BJ (cell line): ENCODE data around the gene EMP3. TPM values are rescaled to one million over a fixed set of nuclear protein-coding genes. Genes with fewer than 3 reads are reported as not detected.
"Not testable (repeated sequence)": the region's sequence is repeated elsewhere in the genome, so short reads cannot be mapped to it uniquely, and the experiment has no call there.

Experiments used
- CTCF ChIA-PET: fragments of 350-600 bp; formaldehyde crosslinking; extraction: SDS; loops from one replicate; lab custom pipeline; 2021; ENCODE audit warnings: antibody characterized with exemption, inconsistent platforms; lab: Yijun Ruan, JAX
- POLR2A ChIA-PET: fragments of 300-600 bp; sonication (Branson Sonifier 250); formaldehyde crosslinking; extraction: SDS; loops from one replicate; lab custom pipeline; 2021; ENCODE audit warnings: antibody characterized with exemption; lab: Charles Lee
- DNase-seq: peaks from one replicate; pipeline ENCODE4 v3.0.0-alpha.2; 2011; ENCODE audit warnings: low read depth
- H3K27me3 ChIP-seq: 2 replicates; pipeline ENCODE4 v1.6.0; 2011; ENCODE audit warnings: low read length; ENCODE audit not compliant: control insufficient read depth, insufficient read depth
- H3K36me3 ChIP-seq: 2 replicates; pipeline ENCODE4 v1.5.1; 2011; ENCODE audit warnings: low read length; ENCODE audit not compliant: control insufficient read depth, insufficient read depth
- H3K4me3 ChIP-seq: 2 replicates; pipeline ENCODE4 v1.5.1; 2011; ENCODE audit warnings: low read depth, mild to moderate bottlenecking, control low read depth, low read length
- CTCF ChIP-seq: IDR thresholded peaks from 2 replicates; pipeline ENCODE4 v1.5.1; 2011; ENCODE audit warnings: low read depth, mild to moderate bottlenecking, control low read depth, inconsistent platforms, low read length, moderate library complexity; ENCODE audit not compliant: insufficient read depth
- polyA plus RNA-seq: library from polyadenylated mRNA; depleted of rRNA; stranded (reverse); fragments of >200 nt; gene quantifications from 2 replicates; pipeline ENCODE4 v1.2.3, GENCODE V29; 2011

EMP3 gene
- polyA plus RNA-seq, 1 experiment, result 472 TPM

DNA sequence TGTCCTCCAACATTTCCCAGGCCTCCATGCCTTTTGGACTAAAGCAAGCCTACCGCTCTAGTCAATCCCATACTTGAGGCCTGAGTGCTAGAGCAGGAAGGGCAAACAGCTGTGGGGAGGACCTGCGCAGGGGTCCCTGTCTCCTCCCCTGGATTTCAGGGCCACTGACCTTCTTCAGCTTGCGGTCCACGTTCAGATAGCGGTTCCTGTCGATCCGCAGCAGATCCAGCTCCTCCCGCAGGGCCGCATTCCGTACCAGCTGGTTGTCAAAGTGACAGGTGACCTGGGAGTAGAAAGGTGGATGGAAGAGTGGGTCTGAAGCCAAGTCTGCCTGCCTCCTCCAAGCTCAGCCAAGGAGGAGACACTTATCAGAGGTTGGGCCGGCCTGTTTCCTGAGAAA is 14.0 kb upstream of the EMP3 start:
- no peak for DNase-seq
- no peak for TF ChIP-seq CTCF
- CTCF ChIA-PET, result interaction anchor here (0.9 to 1.3 kb wide), 2 partner anchors 12 to 45 kb away, joined by 3 read pairs; no protein-coding TSS in a partner anchor
- no peaks in the 10 kb centered on the region for H3K27me3 ChIP-seq
- POLR2A ChIA-PET, result no interaction called here
- H3K36me3 ChIP-seq, result no peaks in the 10 kb centered on the region
- H3K4me3 ChIP-seq, result no peak overlapping the region

DNA sequence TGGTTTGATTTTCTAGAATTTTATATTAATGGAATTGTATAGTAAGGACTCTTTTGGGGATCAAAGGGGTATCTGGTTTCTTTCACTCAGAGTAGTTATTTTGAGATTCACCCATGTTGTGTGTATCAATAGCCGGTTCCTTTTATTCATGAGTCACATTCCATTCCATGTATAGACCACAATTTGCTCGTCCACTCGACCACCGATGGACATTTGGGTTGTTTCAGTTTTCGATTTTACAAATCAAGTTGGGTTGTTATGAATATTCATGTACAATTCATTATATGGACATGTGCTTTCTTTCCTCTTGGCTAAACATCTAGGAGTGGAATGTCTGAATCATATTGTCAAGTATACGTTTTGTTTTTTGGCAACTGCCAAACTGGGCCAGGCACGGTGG is 9.6 kb upstream of the EMP3 start:
- TF ChIP-seq CTCF, result no peak
- Histone ChIP-seq H3K4me3 (no peak overlapping the region), H3K36me3 (no peaks in the 10 kb centered on the region), H3K27me3 (no peaks in the 10 kb centered on the region)
- POLR2A ChIA-PET, result no interaction called here
- CTCF ChIA-PET, result interaction anchor here (1.9 kb wide), 1 partner anchor 55 kb away, joined by 8 read pairs; no protein-coding TSS in a partner anchor
- no peak for DNase-seq

DNA sequence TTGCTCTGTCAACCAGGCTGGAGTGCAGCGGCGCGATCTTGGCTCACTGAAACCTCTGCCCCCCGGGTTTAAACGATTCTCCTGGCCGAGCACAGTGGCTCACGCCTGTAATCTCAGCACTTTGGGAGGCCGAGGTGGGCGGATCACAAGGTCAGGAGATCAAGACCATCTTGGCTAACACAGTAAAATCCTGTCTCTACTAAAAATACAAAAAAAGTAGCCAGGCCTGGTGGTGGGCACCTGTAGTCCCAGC is 7.7 kb upstream of the EMP3 start:
- H3K4me3 ChIP-seq, DNase-seq, H3K27me3 ChIP-seq, POLR2A ChIA-PET, H3K36me3 ChIP-seq: not testable (repeated sequence)
- CTCF ChIA-PET, result interaction anchor here (0.9 to 9.9 kb wide), 7 partner anchors 9 to 269 kb away, joined by 3 to 153 read pairs (median 4); no protein-coding TSS in a partner anchor

- Histone ChIP-seq H3K27me3 (no peaks in the 10 kb centered on the region), H3K4me3 (no peak overlapping the region), H3K36me3 (no peaks in the 10 kb centered on the region)
- CTCF ChIA-PET, result interaction anchor here (0.6 to 9.9 kb wide), 11 partner anchors 9 to 266 kb away, joined by 3 to 153 read pairs (median 4); partner anchors contain the start of gene KDELR1
- POLR2A ChIA-PET, result no interaction called here
- no peak for DNase-seq
- TF ChIP-seq CTCF, result no peak
These were observed 6.9 kb upstream of the EMP3 start for GRCh38 chr19:48318286-48318987.

DNA sequence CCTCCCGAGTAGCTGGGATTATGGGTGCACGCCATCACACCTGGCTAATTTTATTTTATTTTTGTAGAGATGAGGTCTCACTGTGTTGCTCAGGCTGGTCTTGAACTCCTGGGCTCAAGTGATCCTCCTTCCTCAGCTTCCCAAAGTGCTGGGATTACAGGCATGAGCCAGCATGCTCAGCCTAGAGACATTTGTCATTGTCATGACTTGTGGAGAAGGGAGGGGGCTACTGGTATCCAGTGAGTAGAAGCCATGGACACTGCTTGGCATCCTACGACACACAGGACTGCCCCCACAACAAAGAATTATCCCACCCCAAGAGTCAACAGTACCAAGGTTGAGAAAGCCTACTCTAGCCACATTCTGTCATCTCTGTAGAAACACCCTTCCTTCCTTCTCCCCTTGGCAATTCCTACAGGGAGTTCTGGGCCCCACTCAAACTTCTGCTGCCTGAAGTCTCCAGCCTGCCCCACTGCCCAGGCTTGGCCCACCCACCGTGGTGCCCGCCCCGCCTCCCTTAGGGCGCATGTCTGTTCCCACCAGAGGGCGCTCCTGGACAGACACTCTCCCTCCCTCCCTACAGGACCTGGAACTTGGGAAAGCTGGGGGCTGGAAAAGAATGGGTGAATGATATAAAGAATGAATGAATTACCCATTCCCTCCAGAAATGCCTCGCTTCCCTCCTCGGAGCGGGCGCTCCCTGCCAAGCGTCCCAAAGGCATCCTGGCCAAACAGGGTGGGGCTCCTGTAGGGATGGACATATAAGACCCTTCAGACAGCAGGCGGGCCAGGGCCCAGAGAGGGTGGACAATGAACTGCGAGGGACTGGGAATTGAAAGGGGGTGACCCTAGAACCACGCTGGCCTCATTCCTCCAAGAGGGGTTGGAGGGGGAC is 5.5 kb upstream of the EMP3 start:
- CTCF ChIA-PET, result interaction anchor here (0.6 to 9.9 kb wide), 14 partner anchors 11 to 265 kb away, joined by 3 to 153 read pairs (median 4); partner anchors contain the start of genes KDELR1, SYNGR4 and TMEM143
- no peaks in the 10 kb centered on the region for H3K36me3 ChIP-seq
- H3K27me3 ChIP-seq, result no peaks in the 10 kb centered on the region
- no peak overlapping the region for H3K4me3 ChIP-seq
- DNase-seq, result no peak
- peak; percentile 91 for TF ChIP-seq CTCF
- POLR2A ChIA-PET, result no interaction called here
